DOHH2 (cell line): ENCODE results near the gene BBC3.

Experiments used
- H3F3A ChIP-seq: fragments of 200-600 bp; sonication (generic), shearing (Covaris generic); 2 replicates; pipeline ENCODE4 v1.6.0; 2016; ENCODE audit warnings: antibody characterized with exemption, mild to moderate bottlenecking; ENCODE audit not compliant: control insufficient read depth, insufficient read depth
- H3K27ac ChIP-seq: fragments of 200-600 bp; sonication (generic); 2 replicates; pipeline ENCODE4 v1.5.1; 2014; ENCODE audit warnings: low read depth, mild to moderate bottlenecking, low read length, moderate library complexity
- H3K27me3 ChIP-seq: fragments of 200-600 bp; sonication (generic); 2 replicates; pipeline ENCODE4 v1.6.1; 2014; ENCODE audit warnings: mild to moderate bottlenecking, low read length, mixed read lengths; ENCODE audit not compliant: control insufficient read depth
- H3K36me3 ChIP-seq: fragments of 200-600 bp; sonication (generic); 2 replicates; pipeline ENCODE4 v1.6.1; 2014; ENCODE audit warnings: mild to moderate bottlenecking, low read length, moderate library complexity, mixed read lengths; ENCODE audit not compliant: control insufficient read depth
- H3K4me1 ChIP-seq: fragments of 200-600 bp; sonication (generic); 2 replicates; pipeline ENCODE4 v1.6.1; 2014; ENCODE audit warnings: mild to moderate bottlenecking, low read length, mixed read lengths; ENCODE audit not compliant: control insufficient read depth
- H3K4me2 ChIP-seq: fragments of 200-600 bp; sonication (generic); 2 replicates; pipeline ENCODE4 v1.6.0; 2014; ENCODE audit warnings: mild to moderate bottlenecking, low read length, moderate library complexity
- H3K4me3 ChIP-seq: fragments of 200-600 bp; sonication (generic); 2 replicates; pipeline ENCODE4 v1.5.1; 2014; ENCODE audit warnings: mild to moderate bottlenecking, low read length, mixed read lengths
- H3K79me2 ChIP-seq: fragments of 200-600 bp; sonication (generic); 2 replicates; pipeline ENCODE4 v1.6.1; 2014; ENCODE audit warnings: mild to moderate bottlenecking, low read length, mixed read lengths; ENCODE audit not compliant: control insufficient read depth
- H3K9me2 ChIP-seq: fragments of 200-600 bp; sonication (generic); replicated peaks from 2 replicates; pipeline ENCODE4 v1.6.1; 2014; ENCODE audit warnings: mild to moderate bottlenecking, low read length, mixed read lengths; ENCODE audit not compliant: control insufficient read depth
- H3K9me3 ChIP-seq: fragments of 200-600 bp; sonication (generic); 2 replicates; pipeline ENCODE4 v1.6.1; 2014; ENCODE audit warnings: antibody characterized with exemption, low read length, mixed read lengths; ENCODE audit not compliant: control insufficient read depth, insufficient read depth
- H4K20me1 ChIP-seq: fragments of 200-600 bp; sonication (generic); 2 replicates; pipeline ENCODE4 v1.6.0; 2014; ENCODE audit warnings: low read depth, mild to moderate bottlenecking, antibody characterized with exemption, low read length, moderate library complexity; ENCODE audit not compliant: control insufficient read depth, insufficient read depth
- EZH2phosphoT487 ChIP-seq: fragments of 200-600 bp; sonication (generic); IDR thresholded peaks from 2 replicates; pipeline ENCODE4 v1.6.1; 2017; ENCODE audit warnings: borderline replicate concordance, mild to moderate bottlenecking, antibody characterized with exemption, low read length, moderate library complexity, mixed read lengths
- TF ChIP-seq, protein P1 (sequence below): fragments of 200-600 bp; sonication (generic); IDR thresholded peaks from one replicate; pipeline ENCODE4 v1.5.1; 2014; ENCODE audit warnings: antibody characterized with exemption, mild to moderate bottlenecking, low read depth, low read length; ENCODE audit not compliant: poor library complexity, severe bottlenecking

The BBC3 gene

DNA sequence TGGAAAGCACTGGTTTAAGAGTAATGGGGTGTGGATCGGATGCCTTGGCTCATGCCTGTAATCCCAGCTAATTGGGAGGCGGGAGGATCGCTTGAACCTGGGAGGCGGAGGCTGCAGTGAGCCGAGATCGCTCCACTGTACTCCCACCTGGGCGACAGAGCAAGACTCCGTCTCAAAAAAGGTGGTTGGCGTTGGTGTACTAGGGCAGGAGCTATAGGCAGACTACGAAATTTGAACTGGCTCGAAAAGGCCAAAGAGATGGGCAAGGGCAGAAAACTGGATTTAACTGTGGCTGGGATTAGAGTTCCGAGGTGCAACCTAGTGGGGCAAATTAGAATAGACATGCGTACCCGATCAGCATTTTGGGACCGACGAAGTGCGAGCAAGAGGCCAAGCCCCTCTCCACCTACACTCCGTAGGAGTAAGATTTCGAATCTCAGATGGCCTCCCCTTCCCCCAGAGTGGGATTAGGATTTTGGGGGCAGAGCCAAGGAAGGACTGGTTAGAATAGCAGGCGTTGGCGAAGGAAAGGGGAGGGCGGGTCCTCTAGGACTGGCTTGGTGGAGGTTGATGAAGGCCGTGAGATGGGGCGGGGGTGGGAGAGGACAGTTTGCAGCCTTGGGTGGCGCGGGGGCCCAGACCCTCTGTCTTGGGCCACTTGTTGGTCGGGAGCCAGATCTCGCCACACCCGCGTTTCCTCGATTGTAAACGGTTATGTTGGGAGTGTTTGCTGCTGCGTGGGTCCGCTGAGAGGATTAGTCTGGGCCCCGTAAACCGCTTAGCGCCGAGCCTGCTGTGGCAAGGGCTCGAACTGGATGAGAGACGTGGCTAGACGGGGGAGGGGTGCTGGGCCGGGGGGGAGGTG is 41.7 kb upstream of the BBC3 start:
- Histone ChIP-seq H3K27ac (peak overlapping the region; percentile 88), H3K4me1 (peaks cover 31% of the 10 kb centered on the region), H3F3A (0 out of 2 replicates have a peak, but pooled peaks cover 2% of the 10 kb centered on the region), H3K79me2 (peaks cover 17% of the 10 kb centered on the region), H3K27me3 (no peaks in the 10 kb centered on the region), H3K9me3 (no peaks in the 10 kb centered on the region), H3K36me3 (peaks cover 11% of the 10 kb centered on the region), H3K9me2 (no peaks in the 10 kb centered on the region), H3K4me2 (peak overlapping the region; percentile 76), H4K20me1 (no peaks in the 10 kb centered on the region; the same call in 1 of the 2 replicates), H3K4me3 (peak overlapping the region; percentile 80)
- TF ChIP-seq EZH2phosphoT487: no peak
- TF ChIP-seq, protein P1, sequence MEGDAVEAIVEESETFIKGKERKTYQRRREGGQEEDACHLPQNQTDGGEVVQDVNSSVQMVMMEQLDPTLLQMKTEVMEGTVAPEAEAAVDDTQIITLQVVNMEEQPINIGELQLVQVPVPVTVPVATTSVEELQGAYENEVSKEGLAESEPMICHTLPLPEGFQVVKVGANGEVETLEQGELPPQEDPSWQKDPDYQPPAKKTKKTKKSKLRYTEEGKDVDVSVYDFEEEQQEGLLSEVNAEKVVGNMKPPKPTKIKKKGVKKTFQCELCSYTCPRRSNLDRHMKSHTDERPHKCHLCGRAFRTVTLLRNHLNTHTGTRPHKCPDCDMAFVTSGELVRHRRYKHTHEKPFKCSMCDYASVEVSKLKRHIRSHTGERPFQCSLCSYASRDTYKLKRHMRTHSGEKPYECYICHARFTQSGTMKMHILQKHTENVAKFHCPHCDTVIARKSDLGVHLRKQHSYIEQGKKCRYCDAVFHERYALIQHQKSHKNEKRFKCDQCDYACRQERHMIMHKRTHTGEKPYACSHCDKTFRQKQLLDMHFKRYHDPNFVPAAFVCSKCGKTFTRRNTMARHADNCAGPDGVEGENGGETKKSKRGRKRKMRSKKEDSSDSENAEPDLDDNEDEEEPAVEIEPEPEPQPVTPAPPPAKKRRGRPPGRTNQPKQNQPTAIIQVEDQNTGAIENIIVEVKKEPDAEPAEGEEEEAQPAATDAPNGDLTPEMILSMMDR: no peak

DNA sequence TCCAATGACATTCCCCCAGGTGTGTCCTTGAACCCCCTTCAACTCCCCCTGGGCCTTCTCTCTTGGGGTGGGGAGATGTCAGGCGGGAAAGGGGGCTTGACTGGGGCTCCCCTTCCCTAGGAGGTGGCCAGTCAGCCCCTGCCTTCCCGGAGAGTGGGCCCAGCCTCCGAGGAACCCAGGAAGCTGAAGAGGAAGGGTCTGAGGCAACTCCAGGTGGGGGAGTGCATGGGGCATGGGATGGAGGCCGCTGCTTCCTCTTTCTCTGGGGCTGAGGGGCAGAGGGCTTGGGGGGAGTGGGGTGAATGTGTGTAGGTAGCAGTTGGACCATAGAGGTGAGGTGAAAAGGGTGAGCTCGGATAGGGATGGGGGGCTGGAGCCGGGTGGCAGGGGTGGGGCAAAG is 41.0 kb upstream of the BBC3 start:
- no peaks in the 10 kb centered on the region for H3K9me3 ChIP-seq
- no peak overlapping the region for H3K4me3 ChIP-seq
- H3K27ac ChIP-seq: no peak overlapping the region
- no peaks in the 10 kb centered on the region for H3K9me2 ChIP-seq
- H3K27me3 ChIP-seq: no peaks in the 10 kb centered on the region
- H4K20me1 ChIP-seq: no peaks in the 10 kb centered on the region; the same call in 1 of the 2 replicates
- TF ChIP-seq, protein P1: no peak
- TF ChIP-seq EZH2phosphoT487: no peak
- peaks cover 11% of the 10 kb centered on the region for H3K36me3 ChIP-seq
- no peak overlapping the region for H3K4me2 ChIP-seq
- H3K4me1 ChIP-seq: peaks cover 27% of the 10 kb centered on the region
- peaks cover 17% of the 10 kb centered on the region for H3K79me2 ChIP-seq
- H3F3A ChIP-seq: 0 out of 2 replicates have a peak, but pooled peaks cover 2% of the 10 kb centered on the region

DNA sequence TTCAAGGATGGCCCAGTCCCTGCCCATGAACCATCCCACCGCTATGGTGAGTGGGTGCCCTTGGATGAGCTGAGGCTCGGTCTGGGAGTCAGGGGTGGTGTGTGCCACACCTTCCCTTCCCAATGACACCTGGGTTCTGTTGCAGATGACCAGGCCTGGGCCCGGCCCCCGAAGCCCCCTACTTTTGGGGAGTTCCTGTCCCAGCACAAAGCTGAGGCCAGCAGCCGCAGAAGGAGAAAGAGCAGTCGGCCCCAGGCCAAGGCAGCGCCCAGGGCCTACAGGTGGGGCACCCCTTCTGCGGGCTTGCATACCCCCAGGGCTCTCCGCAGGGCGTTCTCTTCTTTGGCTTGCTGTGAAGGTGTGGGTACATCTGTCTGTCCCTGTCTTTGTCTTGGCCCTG is 39.4 kb upstream of the BBC3 start:
- H3K79me2 ChIP-seq: peaks cover 6% of the 10 kb centered on the region
- no peaks in the 10 kb centered on the region for H3K27me3 ChIP-seq
- peaks cover 18% of the 10 kb centered on the region for H3K4me1 ChIP-seq
- H3K36me3 ChIP-seq: peaks cover 12% of the 10 kb centered on the region
- no peaks in the 10 kb centered on the region for H3K9me2 ChIP-seq
- H4K20me1 ChIP-seq: no peaks in the 10 kb centered on the region; the same call in 1 of the 2 replicates
- no peak overlapping the region for H3K4me2 ChIP-seq
- H3K9me3 ChIP-seq: no peaks in the 10 kb centered on the region
- H3K4me3 ChIP-seq: no peak overlapping the region
- H3K27ac ChIP-seq: no peak overlapping the region
- 0 out of 2 replicates have a peak, but pooled peaks cover 2% of the 10 kb centered on the region for H3F3A ChIP-seq
- TF ChIP-seq, protein P1: no peak
- TF ChIP-seq EZH2phosphoT487: no peak
